Measurements from ENCODE around the gene IRF9.

Gene IRF9

GRCh38 chr14:24171422-24172260 lies 10.6 kb downstream of the IRF9 start, which contains the start of gene REC8:
Gene REC8 (plus strand): TSS chr14:24172080. CDS start chr14:24172553, 473 bp downstream.
- H3K4me3 ChIP-seq (ENCODE audit: low read depth in 1 of 2, low read length in 2 of 2): peak within 1 kb of the TSS; percentile 23 to 60
- H3K36me3 ChIP-seq (ENCODE audit: control insufficient read depth in 1 of 2, insufficient read depth in 2 of 2, low read length in 2 of 2): peaks cover 13 to 14% of the 10 kb centered on the region in 2 donors
- H3K4me1 ChIP-seq (ENCODE audit: control insufficient read depth in 1 of 2, insufficient read depth in 2 of 2, low read length in 2 of 2): peaks cover 0 to 7% of the 10 kb centered on the region in 2 donors
- H3K9me3 ChIP-seq (ENCODE audit: control insufficient read depth in 1 of 2, low read length in 2 of 2): no peaks in the 10 kb centered on the region
- H3K27ac ChIP-seq (ENCODE audit: low read length): no peak within 1 kb of the TSS
- no peaks in the 10 kb centered on the region for H3K27me3 ChIP-seq (ENCODE audit: low read depth, low read length)

- peak overlapping the region; percentile 23 to 60 for H3K4me3 ChIP-seq (ENCODE audit: low read depth in 1 of 2, low read length in 2 of 2)
- H3K4me1 ChIP-seq (ENCODE audit: control insufficient read depth in 1 of 2, insufficient read depth in 2 of 2, low read length in 2 of 2): peaks cover 0 to 7% of the 10 kb centered on the region in 2 donors
- H3K27me3 ChIP-seq (ENCODE audit: low read depth, low read length): no peaks in the 10 kb centered on the region
- H3K36me3 ChIP-seq (ENCODE audit: control insufficient read depth in 1 of 2, insufficient read depth in 2 of 2, low read length in 2 of 2): peaks cover 13 to 15% of the 10 kb centered on the region in 2 donors
- H3K27ac ChIP-seq (ENCODE audit: low read length): no peak overlapping the region
- H3K9me3 ChIP-seq (ENCODE audit: control insufficient read depth in 1 of 2, low read length in 2 of 2): no peaks in the 10 kb centered on the region
These were observed 11.3 kb downstream of the IRF9 start for GRCh38 chr14:24172261-24172860.

- no peaks in the 10 kb centered on the region for H3K27me3 ChIP-seq (ENCODE audit: low read depth, low read length)
- no peak overlapping the region for H3K27ac ChIP-seq (ENCODE audit: low read length)
- H3K36me3 ChIP-seq (ENCODE audit: control insufficient read depth in 1 of 2, insufficient read depth in 2 of 2, low read length in 2 of 2): peaks cover 13 to 18% of the 10 kb centered on the region in 2 donors
- H3K4me3 ChIP-seq (ENCODE audit: low read depth in 1 of 2, low read length in 2 of 2): no peak overlapping the region
- peaks cover 0 to 7% of the 10 kb centered on the region in 2 donors for H3K4me1 ChIP-seq (ENCODE audit: control insufficient read depth in 1 of 2, insufficient read depth in 2 of 2, low read length in 2 of 2)
- H3K9me3 ChIP-seq (ENCODE audit: control insufficient read depth in 1 of 2, low read length in 2 of 2): no peaks in the 10 kb centered on the region
These were observed 11.8 kb downstream of the IRF9 start for GRCh38 chr14:24172871-24173281.

- Histone ChIP-seq H3K36me3 (ENCODE audit: control insufficient read depth in 1 of 2, insufficient read depth in 2 of 2, low read length in 2 of 2) (peaks cover 27 to 53% of the 10 kb centered on the region in 2 donors), H3K9me3 (ENCODE audit: control insufficient read depth in 1 of 2, low read length in 2 of 2) (no peaks in the 10 kb centered on the region), H3K4me1 (ENCODE audit: control insufficient read depth in 1 of 2, insufficient read depth in 2 of 2, low read length in 2 of 2) (peaks cover 0 to 10% of the 10 kb centered on the region in 2 donors), H3K27me3 (ENCODE audit: low read depth, low read length) (no peaks in the 10 kb centered on the region), H3K4me3 (ENCODE audit: low read depth in 1 of 2, low read length in 2 of 2) (no peak overlapping the region), H3K27ac (ENCODE audit: low read length) (no peak overlapping the region)
These were observed 15.5 kb downstream of the IRF9 start for GRCh38 chr14:24176599-24176998.

GRCh38 chr14:24177041-24177825 lies 16.2 kb downstream of the IRF9 start:
- H3K4me1 ChIP-seq (ENCODE audit: control insufficient read depth in 1 of 2, insufficient read depth in 2 of 2, low read length in 2 of 2): peaks cover 0 to 6% of the 10 kb centered on the region in 2 donors
- H3K4me3 ChIP-seq (ENCODE audit: low read depth in 1 of 2, low read length in 2 of 2): no peak overlapping the region
- peaks cover 33 to 60% of the 10 kb centered on the region in 2 donors for H3K36me3 ChIP-seq (ENCODE audit: control insufficient read depth in 1 of 2, insufficient read depth in 2 of 2, low read length in 2 of 2)
- no peaks in the 10 kb centered on the region for H3K27me3 ChIP-seq (ENCODE audit: low read depth, low read length)
- H3K27ac ChIP-seq (ENCODE audit: low read length): no peak overlapping the region
- no peaks in the 10 kb centered on the region for H3K9me3 ChIP-seq (ENCODE audit: control insufficient read depth in 1 of 2, low read length in 2 of 2)

- no peak overlapping the region for H3K27ac ChIP-seq (ENCODE audit: low read length)
- peaks cover 0 to 3% of the 10 kb centered on the region in 2 donors for H3K4me1 ChIP-seq (ENCODE audit: control insufficient read depth in 1 of 2, insufficient read depth in 2 of 2, low read length in 2 of 2)
- no peaks in the 10 kb centered on the region for H3K27me3 ChIP-seq (ENCODE audit: low read depth, low read length)
- H3K36me3 ChIP-seq (ENCODE audit: control insufficient read depth in 1 of 2, insufficient read depth in 2 of 2, low read length in 2 of 2): peaks cover 37 to 66% of the 10 kb centered on the region in 2 donors
- H3K4me3 ChIP-seq (ENCODE audit: low read depth in 1 of 2, low read length in 2 of 2): no peak overlapping the region
- H3K9me3 ChIP-seq (ENCODE audit: control insufficient read depth in 1 of 2, low read length in 2 of 2): no peaks in the 10 kb centered on the region
These were observed 16.8 kb downstream of the IRF9 start for GRCh38 chr14:24177891-24178290.

- Histone ChIP-seq H3K9me3 (ENCODE audit: control insufficient read depth in 1 of 2, low read length in 2 of 2) (no peaks in the 10 kb centered on the region), H3K4me3 (ENCODE audit: low read depth in 1 of 2, low read length in 2 of 2) (no peak overlapping the region), H3K27me3 (ENCODE audit: low read depth, low read length) (no peaks in the 10 kb centered on the region), H3K4me1 (ENCODE audit: control insufficient read depth in 1 of 2, insufficient read depth in 2 of 2, low read length in 2 of 2) (peaks cover 0 to 3% of the 10 kb centered on the region in 2 donors), H3K27ac (ENCODE audit: low read length) (no peak overlapping the region), H3K36me3 (ENCODE audit: control insufficient read depth in 1 of 2, insufficient read depth in 2 of 2, low read length in 2 of 2) (peaks cover 42 to 73% of the 10 kb centered on the region in 2 donors)
These were observed 17.5 kb downstream of the IRF9 start for GRCh38 chr14:24178399-24179178.

GRCh38 chr14:24179294-24179960 lies 18.4 kb downstream of the IRF9 start:
- peaks cover 45 to 81% of the 10 kb centered on the region in 2 donors for H3K36me3 ChIP-seq (ENCODE audit: control insufficient read depth in 1 of 2, insufficient read depth in 2 of 2, low read length in 2 of 2)

GRCh38 chr14:24179961-24180796 lies 19.1 kb downstream of the IRF9 start:
- H3K27me3 ChIP-seq (ENCODE audit: low read depth, low read length): no peaks in the 10 kb centered on the region
- peaks cover 0 to 3% of the 10 kb centered on the region in 2 donors for H3K4me1 ChIP-seq (ENCODE audit: control insufficient read depth in 1 of 2, insufficient read depth in 2 of 2, low read length in 2 of 2)
- no peaks in the 10 kb centered on the region for H3K9me3 ChIP-seq (ENCODE audit: control insufficient read depth in 1 of 2, low read length in 2 of 2)
- peak overlapping the region; percentile 65 for H3K27ac ChIP-seq (ENCODE audit: low read length)
- no peak overlapping the region for H3K4me3 ChIP-seq (ENCODE audit: low read depth in 1 of 2, low read length in 2 of 2)
- H3K36me3 ChIP-seq (ENCODE audit: control insufficient read depth in 1 of 2, insufficient read depth in 2 of 2, low read length in 2 of 2): peaks cover 46 to 86% of the 10 kb centered on the region in 2 donors

More at GRCh38 chr14:24179294-24179960, 18.4 kb downstream of the IRF9 start:
- Histone ChIP-seq H3K4me3 (ENCODE audit: low read depth in 1 of 2, low read length in 2 of 2) (no peak overlapping the region), H3K27me3 (ENCODE audit: low read depth, low read length) (no peaks in the 10 kb centered on the region), H3K9me3 (ENCODE audit: control insufficient read depth in 1 of 2, low read length in 2 of 2) (no peaks in the 10 kb centered on the region), H3K4me1 (ENCODE audit: control insufficient read depth in 1 of 2, insufficient read depth in 2 of 2, low read length in 2 of 2) (peaks cover 0 to 3% of the 10 kb centered on the region in 2 donors), H3K27ac (ENCODE audit: low read length) (peak overlapping the region; percentile 65)
